ENCODE data around the gene RPRD1B. TPM values are rescaled to one million over a fixed set of nuclear protein-coding genes. Genes with fewer than 3 reads are reported as not detected.

Gene RPRD1B
- total and polyA plus RNA-seq, 2 of the 8 experiments (the other 6 are each of a cell fraction or from before 2014, with no cell fraction given): 10.3 to 20.9 TPM

- no peak for FAIRE-seq
- TF ChIP-seq SAP30 (IDR thresholded peaks at IDR 0.05; ENCODE audit: insufficient read depth, insufficient replicate concordance, low read length): no peak
- TF ChIP-seq ASH2L (IDR thresholded peaks at IDR 0.05; ENCODE audit: low read length): no peak
- no peak for TF ChIP-seq HDAC6 (IDR thresholded peaks at IDR 0.05; ENCODE audit: low read depth, low read length)
- no peak for TF ChIP-seq EZH2 (IDR thresholded peaks at IDR 0.05; ENCODE audit: low read depth, low read length, severe bottlenecking)
- TF ChIP-seq POU5F1 (IDR thresholded peaks at IDR 0.05; ENCODE audit: low read depth, low read length): no peak
- TF ChIP-seq MAX (IDR thresholded peaks at IDR 0.05): no peak
- no peak for TF ChIP-seq RAD21 (IDR thresholded peaks at IDR 0.05 in 1 of 2, conservative IDR thresholded peaks at IDR 0.05 in 1 of 2; ENCODE audit: low read depth in 2 of 2, low read length in 2 of 2)
- TF ChIP-seq ATF2 (IDR thresholded peaks at IDR 0.05; ENCODE audit: low read length): no peak
- no peak for TF ChIP-seq ATF3 (IDR thresholded peaks at IDR 0.05; ENCODE audit: insufficient read depth, low read depth, low read length)
- no peak for TF ChIP-seq CHD1 (IDR thresholded peaks at IDR 0.05; ENCODE audit: low read depth, low read length)
- no peak for TF ChIP-seq GTF2F1 (IDR thresholded peaks at IDR 0.05; ENCODE audit: borderline replicate concordance, low read depth, low read length)
These were observed 6.7 kb downstream of the RPRD1B start for GRCh38 chr20:38040276-38040675.

More at GRCh38 chr20:38040276-38040675, 6.7 kb downstream of the RPRD1B start:
- Histone ChIP-seq H4K8ac (ENCODE audit: extremely low read depth, insufficient read depth, low read length) (no peak overlapping the region), H4K91ac (replicated peaks; ENCODE audit: insufficient read length, low read length) (no peak overlapping the region), H2AK5ac (ENCODE audit: low read depth, low read length) (no peak overlapping the region), H3K79me1 (ENCODE audit: low read depth, low read length) (peaks cover 2% of the 10 kb centered on the region; the same call in 1 of the 2 replicates), H3K4me1 (replicated peaks in 1 of 4; ENCODE audit: control insufficient read depth in 3 of 4, insufficient read depth in 4 of 4, low read length in 3 of 4) (no peaks in the 10 kb centered on the region), H3K14ac (ENCODE audit: insufficient read length) (no peak overlapping the region), H3K27me3 (replicated peaks in 1 of 4; ENCODE audit: control insufficient read depth in 3 of 4, extremely low read depth in 1 of 4, insufficient read depth in 3 of 4, low read length in 3 of 4) (no peaks in the 10 kb centered on the region), H3K4me3 (ENCODE audit: extremely low read depth in 1 of 4, insufficient read depth in 2 of 4, low read depth in 3 of 4, low read length in 4 of 4) (no peak overlapping the region), H2BK5ac (ENCODE audit: low read depth, low read length) (no peak overlapping the region), H4K20me1 (replicated peaks in 1 of 2; ENCODE audit: control insufficient read depth in 1 of 2, insufficient read depth in 2 of 2, low read length in 2 of 2) (peaks cover 3% of the 10 kb centered on the region in 2 experiments), H3K4ac (replicated peaks; ENCODE audit: insufficient read length, low read depth, low read length) (no peak overlapping the region), H2BK15ac (ENCODE audit: low read length) (no peak overlapping the region), H3K9me3 (ENCODE audit: insufficient read depth in 2 of 2, low read depth in 1 of 2, low read length in 1 of 2) (no peaks in the 10 kb centered on the region), H2BK120ac (replicated peaks; ENCODE audit: low read depth, low read length) (no peak overlapping the region), H3K36me3 (ENCODE audit: control insufficient read depth in 2 of 4, insufficient read depth in 4 of 4, low read length in 3 of 4) (peaks cover 6 to 36% (median 18%) of the 10 kb centered on the region in 4 experiments), H2BK20ac (ENCODE audit: low read length) (no peak overlapping the region), H3K23me2 (ENCODE audit: low read depth, low read length) (no peaks in the 10 kb centered on the region), H4K5ac (ENCODE audit: insufficient read length, low read depth, low read length) (no peak overlapping the region), H3K18ac (ENCODE audit: extremely low read depth, low read length) (no peak overlapping the region), H2AFZ (ENCODE audit: low read length) (no peak overlapping the region), H2BK12ac (ENCODE audit: low read depth, low read length) (no peak overlapping the region), H3K27ac (ENCODE audit: low read depth, low read length) (no peak overlapping the region), H3K79me2 (ENCODE audit: control insufficient read depth in 1 of 2, insufficient read depth in 2 of 2, low read length in 2 of 2) (peaks cover 8 to 73% of the 10 kb centered on the region in 2 experiments), H3K56ac (replicated peaks; ENCODE audit: insufficient read length, low read depth, low read length) (no peak overlapping the region), H3K9ac (replicated peaks in 1 of 4; ENCODE audit: extremely low read depth in 1 of 4, low read depth in 3 of 4, low read length in 3 of 4) (no peak overlapping the region), H3K4me2 (ENCODE audit: insufficient read depth in 1 of 2, low read depth in 2 of 2, low read length in 2 of 2) (no peak overlapping the region), H3K23ac (ENCODE audit: insufficient read length) (no peak overlapping the region)
- CTCF ChIA-PET (ENCODE audit: partially characterized antibody): no interaction called here
- 88% methylated on average over 1 of the region's 1 CpG; no CpG with 5 or more reads in 1 of the 2 experiments for WGBS, 2 experiments (ENCODE audit: extremely low coverage in 1 of 2, insufficient coverage in 1 of 2, insufficient read length in 1 of 2, insufficient replicate concordance in 2 of 2, low coverage in 1 of 2, low lambda C conversion rate in 2 of 2, missing lambda C conversion rate in 1 of 2)
- POLR2A ChIA-PET (ENCODE audit: partially characterized antibody): interaction anchor here (1.8 kb wide), 1 partner anchor 12 kb away, joined by 5 read pairs; no protein-coding TSS in a partner anchor
- no peak for DNase-seq (ENCODE audit: low read depth in 1 of 2, low spot score in 2 of 2)
